Measurements from ENCODE around the gene BICC1.

- TF ChIP-seq CTCF (IDR thresholded peaks at IDR 0.05) (peak; percentile 91), POLR2AphosphoS5 (IDR thresholded peaks at IDR 0.05; ENCODE audit: low read depth, low read length) (no peak), SIN3A (IDR thresholded peaks at IDR 0.05; ENCODE audit: borderline replicate concordance, insufficient read depth, low read depth, low read length) (no peak), TCF7L2 (IDR thresholded peaks at IDR 0.05; ENCODE audit: low read depth, low read length) (no peak), REST (IDR thresholded peaks at IDR 0.05; ENCODE audit: insufficient read depth in 1 of 2, low read depth in 2 of 2, low read length in 1 of 2) (no peak)
Observed at GRCh38 chr10:58531084-58531695, 18.5 kb downstream of the BICC1 start.
